Hippocampal formation (tissue), 2 donors: ENCODE measurements around the gene CLIP4.
"Not testable (repeated sequence)": the region's sequence is repeated elsewhere in the genome, so short reads cannot be mapped to it uniquely, and the experiment has no call there.

ENCODE experiments used
- DNase-seq, 2 donors: peaks; one replicate each; lab custom pipeline; 2025; lab: John Stamatoyannopoulos, UW

The CLIP4 gene

GRCh38 chr2:29104688-29105087, 10.5 kb upstream of the CLIP4 start:
- DNase-seq: no peak

GRCh38 chr2:29105375-29105774, 9.8 kb upstream of the CLIP4 start:
- no peak for DNase-seq

- no peak for DNase-seq
Measured at GRCh38 chr2:29106256-29106655, 9.0 kb upstream of the CLIP4 start.

- no peak for DNase-seq
Measured at GRCh38 chr2:29106980-29107388, 8.2 kb upstream of the CLIP4 start.

GRCh38 chr2:29107547-29107946, 7.7 kb upstream of the CLIP4 start:
- DNase-seq: not testable (repeated sequence)

GRCh38 chr2:29108225-29108624, 7.0 kb upstream of the CLIP4 start:
- no peak for DNase-seq

GRCh38 chr2:29109246-29109645, 6.0 kb upstream of the CLIP4 start:
- no peak for DNase-seq

GRCh38 chr2:29110916-29111535, 4.2 kb upstream of the CLIP4 start:
- no peak for DNase-seq

GRCh38 chr2:29112379-29112778, 2.8 kb upstream of the CLIP4 start:
- no peak for DNase-seq

- DNase-seq: no peak
Measured at GRCh38 chr2:29113027-29113686, 2.1 kb upstream of the CLIP4 start.

GRCh38 chr2:29113891-29114321, 1.3 kb upstream of the CLIP4 start:
- no peak for DNase-seq

- no peak for DNase-seq
Measured at GRCh38 chr2:29114586-29114945, 649 bp upstream of the CLIP4 start.

- DNase-seq: peak; percentile 58 to 71
Measured at GRCh38 chr2:29115797-29116781, 874 bp downstream of the CLIP4 start.

- DNase-seq: no peak
Measured at GRCh38 chr2:29117636-29118303, 2.6 kb downstream of the CLIP4 start.

- no peak for DNase-seq
Measured at GRCh38 chr2:29119211-29119610, 4.0 kb downstream of the CLIP4 start.

GRCh38 chr2:29120846-29121245, 5.6 kb downstream of the CLIP4 start:
- no peak for DNase-seq

GRCh38 chr2:29123617-29124349, 8.6 kb downstream of the CLIP4 start:
- no peak for DNase-seq

GRCh38 chr2:29124504-29124903, 9.3 kb downstream of the CLIP4 start:
- DNase-seq: no peak

- peak in 1 of 2 donors; percentile 59 for DNase-seq
Measured at GRCh38 chr2:29129586-29130281, 14.5 kb downstream of the CLIP4 start.

GRCh38 chr2:29130295-29130694, 15.1 kb downstream of the CLIP4 start:
- peak in 1 of 2 donors; percentile 32 for DNase-seq

- no peak for DNase-seq
Measured at GRCh38 chr2:29134933-29135332, 19.7 kb downstream of the CLIP4 start.
